Activated T-cell treated with anti-CD3 and anti-CD28 coated beads for 1 hour (primary cell): ENCODE results near the gene EMC10.
"Not testable (repeated sequence)": the region's sequence is repeated elsewhere in the genome, so short reads cannot be mapped to it uniquely, and the experiment has no call there.

ENCODE experiments used
- DNase-seq: peaks from one replicate; pipeline ENCODE4 v3.0.0-alpha.2; 2020; ENCODE audit warnings: low read depth

The EMC10 gene

DNA sequence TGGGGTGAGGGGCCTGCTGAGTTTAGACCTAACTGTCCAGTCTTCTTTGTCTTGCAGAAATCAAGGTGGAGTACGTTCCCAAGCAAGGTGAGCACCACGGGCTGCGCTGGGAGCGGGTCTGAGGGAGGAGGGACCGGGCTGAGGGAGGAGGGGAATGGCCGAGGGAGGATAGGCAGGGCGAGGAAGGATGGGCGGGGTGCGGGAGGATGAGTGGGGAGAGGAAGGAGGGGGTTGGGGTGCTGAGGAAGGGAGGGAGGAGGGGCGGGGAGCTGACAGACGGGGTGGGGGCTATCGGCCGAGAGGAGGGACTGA lies 25.1 kb upstream of the EMC10 start:
- no peak for DNase-seq

DNA sequence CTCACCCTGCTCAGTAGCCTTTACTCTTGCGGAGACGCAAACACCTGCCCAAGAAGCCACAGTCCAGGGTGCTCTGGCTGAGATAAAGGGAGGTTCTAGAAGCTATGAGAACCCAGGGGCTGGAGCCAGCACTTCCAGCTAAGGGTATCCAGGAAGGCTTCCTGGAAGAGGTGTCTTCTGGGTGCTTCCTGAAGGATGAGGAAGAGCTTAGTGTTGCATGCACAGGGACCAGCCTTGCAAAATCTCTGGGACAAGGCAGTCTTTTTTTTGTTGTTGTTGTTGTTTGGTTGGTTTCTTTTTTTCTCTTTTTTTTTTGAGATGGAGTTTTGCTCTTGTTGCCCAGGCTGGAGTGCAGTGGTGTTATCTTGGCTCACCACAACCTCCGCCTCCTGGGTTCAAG lies 23.1 kb upstream of the EMC10 start:
- no peak for DNase-seq

- DNase-seq: no peak
Observed at GRCh38 chr19:50455992-50456391, 20.3 kb upstream of the EMC10 start.

- no peak for DNase-seq
Observed at GRCh38 chr19:50457300-50457699, 19.0 kb upstream of the EMC10 start.

- no peak for DNase-seq
Observed at GRCh38 chr19:50458396-50459066, 17.8 kb upstream of the EMC10 start.

DNA sequence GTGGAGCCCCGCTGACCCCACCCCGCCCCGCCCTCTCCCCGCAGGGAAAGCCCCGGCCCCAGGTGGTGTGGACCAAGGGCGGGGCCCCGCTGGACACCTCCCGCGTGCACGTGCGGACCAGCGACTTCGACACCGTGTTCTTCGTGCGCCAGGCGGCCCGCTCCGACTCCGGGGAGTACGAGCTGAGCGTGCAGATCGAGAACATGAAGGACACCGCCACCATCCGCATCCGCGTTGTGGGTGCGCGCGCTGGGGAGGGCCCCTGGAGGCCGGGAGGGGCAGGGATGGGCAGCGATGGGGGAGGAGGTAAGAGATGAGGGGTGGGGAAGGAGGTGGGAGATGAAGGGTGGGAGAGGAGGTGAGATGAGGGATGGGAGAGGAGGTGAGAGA lies 17.2 kb upstream of the EMC10 start:
- DNase-seq: no peak

DNA sequence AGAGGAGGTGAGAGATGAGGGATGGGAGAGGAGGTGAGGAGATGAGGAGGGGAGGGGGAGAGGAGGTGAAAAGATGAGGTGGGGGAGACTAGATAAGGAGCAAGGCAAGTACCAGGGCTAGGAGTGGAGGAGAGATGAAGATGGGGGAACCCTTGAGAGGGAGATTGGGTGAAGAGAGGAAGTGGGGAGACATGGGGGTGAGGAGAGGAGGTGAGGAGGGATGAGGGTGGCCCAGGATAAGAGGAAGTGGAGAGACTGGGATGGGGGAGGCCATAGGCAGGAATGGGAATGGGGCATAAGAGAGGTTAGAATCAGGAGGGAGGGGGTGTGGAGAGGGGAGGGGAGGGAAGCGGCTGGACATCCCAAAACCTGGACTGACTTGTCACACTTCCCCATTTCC lies 16.7 kb upstream of the EMC10 start:
- DNase-seq: no peak

GRCh38 chr19:50460161-50460765 lies 16.0 kb upstream of the EMC10 start:
- no peak for DNase-seq

DNA sequence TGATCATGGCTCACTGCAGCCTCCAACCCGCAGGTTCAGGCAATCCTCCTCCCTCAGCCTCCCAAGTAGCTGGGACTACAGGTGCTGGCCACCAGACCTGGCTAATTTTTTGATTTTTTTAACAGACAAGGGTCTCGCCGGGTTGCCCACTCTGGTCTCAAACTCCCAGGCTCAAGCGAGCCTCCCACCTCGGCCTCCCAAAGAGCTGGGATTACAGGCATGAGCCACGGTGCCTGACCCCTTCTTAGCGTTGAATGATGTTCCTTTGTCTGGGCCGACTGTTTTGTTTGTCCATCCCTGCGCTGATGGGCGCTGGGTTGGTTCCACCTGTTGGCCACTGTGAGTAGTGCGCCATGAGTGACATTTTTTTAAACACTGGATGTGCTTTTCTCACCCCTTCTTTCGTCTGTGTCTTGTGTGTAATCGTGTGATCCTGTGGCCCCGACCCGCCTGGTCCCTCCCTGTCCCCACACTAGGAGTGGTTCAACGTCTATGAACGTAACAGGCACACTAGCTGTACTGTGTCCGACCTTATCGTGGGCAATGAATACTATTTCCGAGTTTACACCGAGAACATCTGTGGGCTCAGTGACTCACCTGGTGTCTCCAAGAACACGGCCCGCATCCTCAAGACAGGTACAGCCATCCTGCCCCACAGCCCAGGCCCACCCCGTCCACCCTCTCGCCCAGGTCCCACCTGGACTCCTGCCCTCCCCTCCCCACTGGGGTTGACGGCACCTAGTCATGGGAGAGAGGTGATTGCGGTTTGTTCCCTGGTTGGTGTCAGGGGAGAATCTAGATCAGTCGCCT lies 15.0 kb upstream of the EMC10 start:
- peak; percentile 32 for DNase-seq

DNA sequence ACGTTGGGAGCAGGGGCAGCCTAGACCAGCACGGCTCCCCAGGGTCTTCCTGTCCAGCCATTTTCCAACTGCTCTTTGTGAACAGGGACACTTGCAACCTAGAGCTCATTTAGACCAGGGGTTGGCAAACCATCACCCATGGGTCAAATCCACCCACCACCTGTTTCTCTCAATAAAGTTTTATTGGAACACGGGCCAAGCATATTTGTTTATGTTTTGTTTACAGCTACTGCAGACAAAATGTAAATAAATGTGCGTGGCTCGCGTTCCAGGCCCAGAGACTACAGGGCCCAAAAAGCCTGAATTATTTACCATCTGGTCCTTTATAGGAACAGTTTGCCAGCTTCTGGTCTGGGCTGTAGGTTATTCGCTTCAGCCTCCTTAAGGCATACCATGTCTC lies 13.3 kb upstream of the EMC10 start:
- no peak for DNase-seq

DNA sequence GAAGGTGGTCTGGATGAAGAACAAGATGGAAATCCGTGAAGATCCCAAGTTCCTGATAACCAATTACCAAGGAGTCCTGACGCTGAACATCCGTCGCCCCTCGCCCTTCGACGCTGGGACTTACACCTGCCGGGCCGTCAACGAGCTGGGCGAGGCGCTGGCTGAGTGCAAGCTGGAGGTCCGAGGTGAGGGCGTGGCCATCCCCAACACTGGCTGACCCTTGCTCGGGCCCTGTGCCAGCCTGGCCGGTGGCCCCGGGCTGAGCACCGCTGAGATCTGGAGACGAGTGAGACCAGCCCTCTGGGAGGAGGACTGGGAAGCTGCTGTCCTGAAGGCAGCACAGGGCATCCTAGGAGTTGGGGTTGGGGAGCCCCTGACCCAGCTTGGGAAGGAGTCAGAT lies 12.0 kb upstream of the EMC10 start:
- DNase-seq: no peak

DNA sequence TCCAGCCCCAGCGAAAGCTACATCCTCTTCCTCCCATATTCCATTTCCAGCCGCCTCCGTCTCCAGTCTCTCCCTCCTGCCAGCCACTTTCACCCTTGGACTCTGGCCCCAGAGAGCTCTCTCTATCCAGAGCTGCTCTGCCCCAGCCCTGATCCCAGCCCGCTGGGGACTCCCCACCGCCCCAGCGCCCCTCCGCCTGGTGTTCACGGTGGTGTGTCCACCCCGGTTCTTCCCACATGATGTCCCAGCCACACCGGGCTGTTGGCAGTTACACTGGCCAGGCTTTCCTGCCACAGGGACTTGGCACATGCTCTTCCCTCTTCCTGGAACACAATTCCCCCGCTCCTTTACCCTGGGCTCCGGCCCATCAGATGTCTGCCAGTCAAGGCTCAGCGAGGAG lies 11.3 kb upstream of the EMC10 start:
- DNase-seq: no peak

DNA sequence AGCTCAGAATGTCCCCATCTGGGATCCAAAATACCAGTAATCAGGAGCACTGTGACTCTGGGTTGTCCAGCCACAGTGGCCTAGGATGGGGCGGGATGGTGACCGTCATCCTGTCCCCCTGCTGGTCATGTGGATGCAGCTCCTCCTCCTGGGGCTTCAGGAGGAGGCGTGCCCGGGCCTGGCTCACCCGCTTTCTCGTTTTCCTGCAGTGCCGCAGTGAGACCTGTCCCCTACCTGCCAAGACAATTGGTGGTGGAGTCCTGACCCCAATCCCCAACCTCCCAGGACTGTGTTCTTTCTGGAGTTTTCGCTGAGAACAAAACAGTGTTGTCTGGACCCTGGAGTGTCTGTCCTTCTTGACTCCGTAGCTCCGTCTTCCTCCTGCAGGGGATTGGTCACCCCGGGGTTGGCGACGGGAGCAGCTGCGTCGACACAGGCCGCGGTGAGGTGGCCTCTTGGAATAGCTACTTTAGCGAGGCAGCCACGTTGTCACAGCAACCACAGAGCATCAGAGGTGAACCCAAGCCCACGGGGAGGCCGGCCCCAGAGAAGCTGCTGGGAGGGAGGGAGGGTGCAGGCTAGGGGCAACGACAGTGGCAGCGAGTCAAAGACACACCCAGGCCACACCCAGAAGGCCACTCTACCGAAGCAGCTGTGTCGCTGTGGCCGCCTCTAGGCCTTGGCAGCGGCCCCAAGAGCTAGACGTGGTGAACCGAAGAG lies 10.2 kb upstream of the EMC10 start:
- DNase-seq: no peak

GRCh38 chr19:50466706-50467039 lies 9.6 kb upstream of the EMC10 start:
- DNase-seq: no peak

- DNase-seq: no peak
Observed at GRCh38 chr19:50467566-50467965, 8.7 kb upstream of the EMC10 start.

- no peak for DNase-seq
Observed at GRCh38 chr19:50468818-50469217, 7.5 kb upstream of the EMC10 start.

DNA sequence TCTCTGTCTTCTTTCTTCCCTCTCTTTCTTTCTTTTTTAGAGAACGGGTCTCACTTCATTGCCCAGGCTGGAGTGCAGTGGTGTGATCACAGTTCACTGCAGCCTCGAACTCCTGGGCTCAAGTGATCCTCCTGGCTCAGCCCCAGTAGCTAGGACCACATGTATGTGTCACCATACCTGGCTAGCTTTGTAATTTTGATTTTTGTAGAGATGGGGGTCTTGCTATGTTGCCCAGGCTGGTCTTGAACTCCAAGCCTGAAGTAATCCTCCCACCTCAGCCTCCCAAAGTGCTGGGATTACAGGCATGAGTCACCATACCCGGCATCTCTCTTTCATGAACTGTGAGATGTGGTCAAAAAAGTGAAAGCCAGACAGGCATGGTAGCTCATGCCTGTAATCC lies 3.0 kb upstream of the EMC10 start:
- DNase-seq: not testable (repeated sequence)

DNA sequence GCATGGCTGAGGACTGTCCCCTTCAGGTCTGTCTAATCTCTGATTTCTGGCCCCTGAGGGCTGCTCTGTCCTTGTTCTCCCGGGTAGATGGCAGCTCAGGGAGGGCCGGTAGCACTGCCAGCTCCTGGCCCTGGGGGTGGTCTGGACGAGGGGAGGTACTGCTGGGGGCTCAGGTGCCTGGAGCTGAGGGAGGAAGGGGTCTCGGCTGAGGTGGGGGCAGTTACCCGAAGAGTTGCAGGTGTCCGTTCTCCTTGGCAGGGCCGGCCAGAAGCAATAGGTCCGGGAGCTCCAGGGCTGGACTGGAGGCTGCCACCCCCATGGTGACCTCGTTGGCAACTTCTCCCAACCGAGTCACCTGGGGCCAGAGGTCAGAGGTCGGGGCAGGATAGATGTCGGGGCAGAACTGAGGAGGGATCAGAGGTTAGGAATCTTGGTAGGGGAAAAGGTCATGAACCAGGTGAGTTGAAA lies 1.2 kb upstream of the EMC10 start:
- no peak for DNase-seq

DNA sequence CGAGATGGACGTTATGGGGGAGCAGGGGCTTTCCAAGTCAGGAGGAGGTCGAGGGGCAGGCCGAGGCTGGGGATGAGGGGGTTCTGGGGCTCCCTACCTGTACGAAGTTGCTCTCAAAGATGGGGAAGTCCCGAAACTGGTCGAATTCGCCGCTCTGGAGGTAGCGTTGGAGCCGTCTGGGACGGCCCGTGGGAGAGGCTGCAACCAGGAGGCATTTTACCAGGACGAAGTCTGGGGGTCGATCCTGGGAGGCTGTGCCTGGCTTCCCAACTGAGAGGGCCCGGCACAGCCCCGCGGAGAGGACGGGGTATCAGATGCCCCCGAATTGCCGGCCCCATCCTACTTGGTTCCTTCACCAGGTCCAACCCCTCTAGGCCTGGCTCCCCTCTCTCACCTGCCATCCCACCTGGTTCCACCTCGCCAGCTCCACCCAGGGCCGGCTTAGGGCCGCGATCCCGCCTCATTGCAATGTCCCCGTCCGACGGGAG lies 527 bp upstream of the EMC10 start:
- no peak for DNase-seq

GRCh38 chr19:50476907-50477238 lies 566 bp downstream of the EMC10 start:
- DNase-seq: no peak

DNA sequence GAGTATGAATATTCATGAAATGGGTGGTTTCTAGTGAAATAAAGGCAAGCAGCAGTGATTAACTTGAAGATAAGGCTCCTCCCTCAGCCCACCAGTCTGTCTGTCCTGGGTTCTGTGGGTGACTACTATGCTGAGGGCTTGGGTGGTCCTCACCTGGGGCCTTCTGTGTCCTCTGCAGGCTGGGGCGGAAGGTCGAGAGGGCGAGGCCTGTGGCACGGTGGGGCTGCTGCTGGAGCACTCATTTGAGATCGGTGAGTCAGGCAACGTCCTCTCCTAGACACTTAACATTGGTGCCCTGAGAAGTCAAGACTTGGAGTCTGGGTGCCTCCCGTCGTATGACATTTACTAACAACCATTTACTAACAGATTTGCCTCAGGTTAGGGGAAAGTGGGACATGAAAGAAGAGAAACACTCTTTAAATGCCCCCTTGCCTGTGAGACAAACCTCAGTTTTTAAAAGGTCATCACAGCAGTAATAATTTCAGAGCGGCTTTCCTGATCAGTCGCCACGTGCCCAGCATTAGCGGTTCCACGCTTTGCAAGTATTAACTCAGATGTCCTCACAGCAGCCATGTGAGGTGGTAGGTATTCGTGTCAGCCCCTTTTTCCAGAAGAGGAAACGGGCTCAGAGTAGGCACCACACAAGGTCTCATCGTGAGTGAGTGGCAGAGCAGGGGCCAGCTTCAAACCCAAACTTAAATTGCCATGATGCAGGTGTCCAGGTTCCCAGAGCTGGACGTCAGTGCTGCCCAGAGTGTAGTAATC lies 1.6 kb downstream of the EMC10 start:
- DNase-seq: no peak
